Measurements from ENCODE around the gene CDH22.

Gene CDH22

DNA sequence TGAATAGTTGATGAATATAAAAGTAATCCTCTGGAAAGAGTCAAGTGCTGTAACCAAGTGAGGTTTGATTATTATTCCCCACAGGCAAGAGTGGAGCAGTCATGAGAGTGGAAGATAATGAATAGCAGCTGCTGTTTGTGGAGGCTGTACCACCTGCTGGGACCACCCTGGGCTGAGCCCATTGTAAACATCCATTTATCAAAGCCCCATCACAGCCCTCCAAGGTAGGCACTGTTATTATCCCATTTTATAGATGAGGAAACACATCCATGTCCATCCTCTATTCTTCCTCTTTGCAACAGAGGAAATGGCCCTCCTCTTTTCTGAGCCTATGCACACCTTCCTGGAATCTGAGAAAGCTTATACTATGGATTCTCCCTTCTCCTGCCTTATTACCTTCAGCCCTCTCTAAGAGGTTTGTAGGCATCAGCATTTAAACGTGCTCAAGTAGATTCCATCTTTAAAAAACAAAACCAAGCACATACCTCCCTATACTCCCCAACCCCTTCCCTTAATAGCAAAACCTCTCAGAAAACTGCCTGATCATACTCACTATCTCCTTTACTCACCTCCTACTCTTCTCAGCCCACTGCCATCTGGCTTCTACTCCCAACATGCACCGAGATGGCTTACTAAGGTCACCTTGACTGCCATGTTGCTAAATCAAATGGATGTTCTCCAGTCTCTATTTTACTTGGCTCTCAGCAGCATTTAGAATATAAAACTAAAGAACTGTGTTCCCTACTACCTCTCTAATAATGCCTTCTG lies 37.1 kb downstream of the CDH22 start:
- no peak for FAIRE-seq
- DNase-seq (ENCODE audit: insufficient read length, low spot score) = no peak

- DNase-seq (ENCODE audit: insufficient read length, low spot score) = no peak
- FAIRE-seq = no peak
Observed at GRCh38 chr20:46269372-46269771, 38.9 kb downstream of the CDH22 start.

GRCh38 chr20:46268662-46269061 lies 39.6 kb downstream of the CDH22 start:
- DNase-seq (ENCODE audit: insufficient read length, low spot score) = no peak
- FAIRE-seq = no peak

- DNase-seq (ENCODE audit: insufficient read length, low spot score) = no peak
- no peak for FAIRE-seq
Observed at GRCh38 chr20:46268131-46268614, 40.1 kb downstream of the CDH22 start.

DNA sequence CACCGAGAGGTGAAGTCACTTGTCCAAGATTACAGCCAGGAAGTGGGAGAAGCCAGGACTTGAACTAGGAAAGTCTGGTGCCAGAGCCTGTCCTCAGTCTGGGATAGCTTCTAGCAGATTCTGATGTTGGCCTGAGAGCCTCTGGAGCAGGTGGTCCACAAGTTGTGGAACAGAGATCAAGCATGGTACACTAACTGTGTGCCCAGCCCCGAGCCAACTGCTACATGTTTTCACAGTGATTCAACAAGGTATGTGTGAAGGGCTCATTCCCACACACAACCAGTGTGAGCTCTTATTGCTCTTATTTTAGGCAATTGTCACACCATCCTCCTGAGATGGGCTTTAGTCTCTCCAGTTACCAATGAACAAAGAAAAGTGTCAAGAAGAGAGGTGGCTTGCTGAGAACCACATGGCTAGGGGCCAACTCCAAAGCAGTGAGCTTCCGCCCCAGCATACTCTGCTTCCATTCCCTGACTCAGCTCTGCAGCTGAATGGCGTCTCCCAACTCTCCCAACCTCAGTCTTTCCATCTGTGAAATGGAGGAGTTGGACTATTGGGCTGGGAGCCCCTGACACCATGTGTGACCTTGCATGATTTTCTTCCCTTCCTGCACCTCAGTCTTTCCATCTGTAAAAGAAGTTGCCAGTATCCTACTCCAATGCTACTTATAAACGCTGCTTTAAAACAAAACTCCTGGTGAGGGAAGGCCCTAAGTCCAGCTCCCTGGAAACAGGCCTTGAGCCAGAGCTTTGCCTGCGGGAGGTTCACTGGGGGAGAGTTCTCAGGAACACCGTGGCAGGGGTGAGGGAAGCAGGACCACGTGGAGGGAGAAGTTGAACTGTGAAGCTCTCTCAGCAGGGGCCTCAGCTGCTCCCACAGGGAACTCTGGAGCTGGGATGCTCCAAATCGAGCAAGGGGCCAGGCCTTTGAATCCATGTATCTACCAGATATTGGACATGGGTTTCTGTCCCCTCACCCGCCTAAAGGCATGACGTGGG lies 40.9 kb downstream of the CDH22 start:
- DNase-seq (ENCODE audit: insufficient read length, low spot score) (no peak), FAIRE-seq (no peak)

GRCh38 chr20:46265539-46265938 lies 42.8 kb downstream of the CDH22 start:
- DNase-seq (ENCODE audit: insufficient read length, low spot score) (no peak), FAIRE-seq (no peak)

DNA sequence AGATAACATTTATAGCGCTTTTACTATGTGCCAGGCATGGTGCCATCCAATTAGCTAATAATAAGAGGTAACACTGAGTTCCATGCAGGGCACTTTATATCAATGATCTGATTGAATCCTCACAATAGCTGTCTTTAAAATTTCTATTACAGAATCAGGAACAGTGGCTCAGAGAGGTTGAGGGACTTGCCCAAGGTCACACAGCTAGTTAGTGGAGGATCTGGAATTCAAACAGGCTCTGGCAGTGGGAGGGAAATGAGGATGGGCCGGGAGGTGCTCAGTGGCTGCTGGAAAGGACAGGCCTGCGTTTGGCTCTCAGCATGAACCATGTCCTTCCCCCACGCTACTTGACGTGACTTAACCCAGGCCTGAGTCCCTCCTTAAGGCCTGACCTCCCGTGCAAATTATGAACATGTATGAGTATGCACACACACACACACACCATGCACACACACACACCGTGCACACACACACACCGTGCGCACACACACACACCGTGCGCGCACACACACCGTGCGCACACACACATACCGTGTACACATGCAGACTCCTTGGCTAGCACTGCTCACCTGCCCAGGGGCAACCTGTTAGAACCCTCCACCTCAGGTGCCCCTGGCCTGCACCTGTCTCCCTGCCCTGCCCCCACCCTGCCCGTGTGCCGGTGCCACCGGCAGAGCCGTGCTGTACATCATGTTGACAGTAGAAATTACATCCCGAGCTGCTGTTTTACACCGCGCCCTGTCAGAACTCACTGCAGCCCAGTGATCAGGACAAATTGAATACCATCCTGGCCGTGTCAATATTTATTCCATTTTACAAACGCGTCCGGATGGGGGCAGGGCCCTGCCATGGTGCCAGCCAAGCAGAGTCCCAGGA lies 43.7 kb downstream of the CDH22 start:
- FAIRE-seq (no peak), DNase-seq (ENCODE audit: insufficient read length, low spot score) (no peak)

GRCh38 chr20:46261456-46262253 lies 46.6 kb downstream of the CDH22 start:
- DNase-seq (ENCODE audit: insufficient read length, low spot score) (no peak), FAIRE-seq (no peak)

DNA sequence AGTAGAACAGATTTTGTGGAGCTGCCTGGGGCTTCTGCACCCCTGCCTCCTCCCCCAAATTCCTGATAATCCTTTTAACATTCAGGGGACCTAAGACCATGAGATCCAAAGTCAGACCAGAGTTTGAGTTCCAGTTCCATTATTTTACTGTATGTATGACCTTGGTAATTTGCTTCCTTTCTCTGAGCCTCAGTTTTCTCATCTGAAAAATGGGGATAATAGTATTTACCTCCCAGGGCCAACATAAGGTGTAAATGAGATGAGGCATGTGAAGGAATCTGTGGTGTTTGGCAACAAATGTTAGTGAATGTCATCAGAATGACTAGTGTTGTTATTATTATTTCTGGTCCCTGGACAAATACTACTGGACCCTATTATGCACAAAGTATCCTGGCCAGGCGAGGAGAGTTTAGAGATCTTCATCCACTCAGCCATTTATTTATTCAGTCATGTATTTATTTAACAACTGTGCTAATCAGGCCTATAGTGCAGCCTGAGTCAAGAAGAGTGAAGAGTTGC lies 47.3 kb downstream of the CDH22 start:
- FAIRE-seq (no peak), DNase-seq (ENCODE audit: insufficient read length, low spot score) (no peak)

DNA sequence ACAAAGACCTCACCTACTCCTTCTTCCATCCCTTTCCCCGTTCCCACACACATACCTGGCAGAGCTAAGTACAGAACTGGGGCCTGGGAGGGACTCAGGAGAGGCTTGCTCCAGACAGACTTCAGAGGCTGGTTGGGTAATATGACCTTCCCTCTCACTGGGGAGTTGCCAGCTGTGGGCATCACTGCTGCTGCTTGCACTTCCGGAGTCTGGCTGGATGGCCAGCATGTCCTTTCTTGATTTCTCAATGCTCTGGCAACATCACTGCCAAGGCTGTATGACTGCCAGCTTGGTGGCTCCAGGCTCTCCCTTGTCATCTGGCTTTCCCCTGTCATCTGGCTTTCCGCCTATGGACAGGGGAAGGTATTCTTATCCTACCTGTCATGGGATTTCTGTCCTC lies 47.8 kb downstream of the CDH22 start:
- FAIRE-seq (no peak), DNase-seq (ENCODE audit: insufficient read length, low spot score) (no peak)

DNA sequence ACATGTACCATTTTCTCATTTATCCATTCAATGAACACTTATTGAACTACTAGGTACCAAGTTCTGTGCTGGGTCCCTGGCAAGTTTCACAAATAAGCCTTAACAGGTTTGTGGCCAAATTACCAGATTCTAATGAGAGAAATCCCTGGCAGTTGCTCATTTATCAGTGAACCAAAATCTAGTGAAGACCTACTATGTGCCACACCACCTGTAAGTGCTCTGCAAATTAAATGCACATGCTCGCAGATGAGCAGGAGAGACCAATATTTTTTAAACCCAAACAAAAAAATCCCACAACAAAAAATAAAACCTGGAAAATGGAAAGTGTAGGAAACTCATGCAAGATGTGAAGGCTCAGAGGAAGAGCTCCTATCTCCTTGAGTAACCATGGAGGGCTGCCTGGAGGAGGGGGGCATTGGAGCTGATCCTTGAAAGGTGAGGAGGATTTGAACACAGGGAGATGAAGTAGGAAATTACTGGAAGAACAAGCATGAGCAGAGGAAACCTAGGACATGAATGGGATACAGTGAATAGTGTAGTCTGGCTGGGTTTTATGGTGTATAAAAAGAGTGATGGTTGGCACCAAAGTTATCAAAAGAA lies 48.9 kb downstream of the CDH22 start:
- no peak for DNase-seq (ENCODE audit: insufficient read length, low spot score)
- no peak for FAIRE-seq

- DNase-seq (ENCODE audit: insufficient read length, low spot score) (no peak), FAIRE-seq (no peak)
Observed at GRCh38 chr20:46257887-46258286, 50.4 kb downstream of the CDH22 start.

- no peak for FAIRE-seq
- no peak for DNase-seq (ENCODE audit: insufficient read length, low spot score)
Observed at GRCh38 chr20:46256293-46256692, 52.0 kb downstream of the CDH22 start.

DNA sequence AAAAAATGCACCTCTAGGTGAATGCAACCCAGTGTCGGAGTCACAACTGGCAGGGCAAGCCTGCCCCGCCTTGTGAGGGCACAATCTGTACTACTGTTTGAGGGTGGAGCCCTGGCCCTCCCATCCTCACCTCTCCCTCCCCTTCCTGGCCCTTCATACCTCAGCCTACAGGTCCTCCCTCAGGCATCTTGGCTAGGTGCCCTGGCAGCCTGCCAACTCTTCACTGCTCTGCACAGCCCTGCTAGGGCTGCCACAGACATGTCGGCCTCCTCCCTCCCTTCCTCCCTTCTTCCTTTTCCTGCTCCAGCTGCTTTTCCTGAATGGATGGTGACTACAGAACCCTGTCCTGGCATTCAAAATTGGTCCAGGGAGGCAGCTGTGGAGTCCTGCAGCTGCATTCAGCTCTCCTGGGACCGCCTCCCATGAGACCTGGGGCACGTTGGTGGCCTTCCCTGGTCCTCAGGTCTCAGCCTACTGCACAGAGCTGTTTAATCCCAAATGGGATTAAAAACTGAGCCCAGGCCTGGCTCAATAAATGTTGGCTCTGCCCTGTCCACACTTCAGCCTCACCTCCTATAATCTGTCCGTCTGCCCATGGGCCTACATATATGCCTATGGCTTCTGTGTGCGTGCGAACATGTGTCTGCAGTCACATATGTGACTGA lies 52.7 kb downstream of the CDH22 start:
- FAIRE-seq = no peak
- DNase-seq (ENCODE audit: insufficient read length, low spot score) = no peak

- no peak for DNase-seq (ENCODE audit: insufficient read length, low spot score)
- FAIRE-seq = no peak
Observed at GRCh38 chr20:46253391-46253790, 54.9 kb downstream of the CDH22 start.

GRCh38 chr20:46252352-46253091 lies 55.8 kb downstream of the CDH22 start:
- DNase-seq (ENCODE audit: insufficient read length, low spot score) (no peak), FAIRE-seq (no peak)

DNA sequence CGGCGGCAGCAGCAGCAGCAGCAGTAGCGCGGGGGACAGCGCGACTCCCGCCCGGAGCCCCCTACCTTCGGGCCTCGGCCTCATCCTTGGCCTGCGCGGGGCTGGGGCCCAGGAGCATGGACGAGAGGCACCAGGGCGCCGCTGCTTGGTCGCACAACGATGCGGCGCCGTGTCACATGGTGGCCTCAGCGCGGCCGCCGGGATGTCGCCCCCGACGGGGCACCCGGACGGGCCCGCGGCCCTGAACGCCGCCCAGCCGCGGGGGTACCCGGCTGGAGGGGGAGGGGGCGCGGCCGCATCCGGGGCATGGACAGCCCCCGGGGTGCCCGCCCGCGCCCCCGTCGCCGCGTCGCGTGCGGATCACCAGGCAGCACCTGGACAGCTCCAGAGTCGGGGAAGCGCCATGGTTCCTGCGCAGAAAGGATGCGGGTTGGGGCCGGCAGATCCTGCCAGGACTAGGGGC lies 57.1 kb downstream of the CDH22 start:
- DNase-seq (ENCODE audit: insufficient read length, low spot score) = no peak
- no peak for FAIRE-seq

GRCh38 chr20:46250772-46251171 lies 57.5 kb downstream of the CDH22 start:
- DNase-seq (ENCODE audit: insufficient read length, low spot score) (no peak), FAIRE-seq (no peak)
